Endodermal cell (in vitro differentiated cells): ENCODE results near the gene PAH. TPM values are rescaled to one million over a fixed set of nuclear protein-coding genes. Genes with fewer than 3 reads are reported as not detected.

Experiments used
- DNase-seq: peaks from one replicate; pipeline ENCODE4 v3.0.0-alpha.2; 2017
- H3K27ac ChIP-seq: 2 replicates; pipeline ENCODE4 v1.5.1; 2013; ENCODE audit warnings: mild to moderate bottlenecking, low read depth, low read length, moderate library complexity
- H3K27me3 ChIP-seq: 2 replicates; pipeline ENCODE4 v1.6.1; 2013; ENCODE audit warnings: mild to moderate bottlenecking, low read length, moderate library complexity; ENCODE audit not compliant: insufficient read depth, control insufficient read depth, poor library complexity, severe bottlenecking
- H3K36me3 ChIP-seq: 2 replicates; pipeline ENCODE4 v1.7.0; 2013; ENCODE audit warnings: mild to moderate bottlenecking, low read length, moderate library complexity; ENCODE audit not compliant: control insufficient read depth, insufficient read depth
- H3K4me1 ChIP-seq: one replicate; pipeline ENCODE4 v1.7.0; 2013; ENCODE audit warnings: low read length; ENCODE audit not compliant: control insufficient read depth, insufficient read depth
- H3K4me3 ChIP-seq: 2 replicates; pipeline ENCODE4 v1.5.1; 2013; ENCODE audit warnings: mild to moderate bottlenecking, low read length, moderate library complexity
- H3K9ac ChIP-seq: 2 replicates; pipeline ENCODE4 v1.6.1; 2013; ENCODE audit warnings: mild to moderate bottlenecking, low read length, moderate library complexity; ENCODE audit not compliant: poor library complexity, severe bottlenecking; ENCODE audit errors: extremely low read depth
- H3K9me3 ChIP-seq: 2 replicates; pipeline ENCODE4 v1.6.1; 2013; ENCODE audit warnings: mild to moderate bottlenecking, low read length, moderate library complexity; ENCODE audit not compliant: control insufficient read depth
- H3K27ac Mint-ChIP-seq: 2 replicates; pipeline ENCODE4 v1.8.0; 2020; ENCODE audit warnings: mixed read lengths
- H3K27me3 Mint-ChIP-seq: 2 replicates; pipeline ENCODE4 v1.8.0; 2021; ENCODE audit warnings: mild to moderate bottlenecking, mixed read lengths; ENCODE audit not compliant: insufficient read depth
- H3K36me3 Mint-ChIP-seq: 2 replicates; pipeline ENCODE4 v1.8.0; 2020; ENCODE audit warnings: low read depth, mixed read lengths
- H3K4me1 Mint-ChIP-seq: 2 replicates; pipeline ENCODE4 v1.8.0; 2020; ENCODE audit warnings: mixed read lengths
- H3K4me3 Mint-ChIP-seq: 2 replicates; pipeline ENCODE4 v1.8.0; 2020; ENCODE audit warnings: mild to moderate bottlenecking, moderate library complexity, mixed read lengths
- H3K9me3 Mint-ChIP-seq: 2 replicates; pipeline ENCODE4 v1.8.0; 2020; ENCODE audit warnings: mild to moderate bottlenecking, mixed read lengths
- WGBS, 2 experiments: methylation state at CpG; one replicate each; pipeline versions ENCODE4 v1.1.5 to v1.1.7; 2013; ENCODE audit warnings: missing lambda C conversion rate in 2 of 2, mixed read lengths in 1 of 2; ENCODE audit not compliant: insufficient coverage in 1 of 2, insufficient read length in 1 of 2; 5-methylcytosine and 5-hydroxymethylcytosine counted together
- total RNA-seq, 2 donors: library from RNA; stranded (reverse); fragmentation: NEBNext Ultra II Directional in 1 of 2; extraction: Animal tissue kit (Norgen Biotek cat#: 25700) in 1 of 2; gene quantifications; 2 replicates in 1 of 2; 3 replicates in 1 of 2; pipeline ENCODE4 v1.2.1, GENCODE V29; 2021
- TF ChIP-seq, protein P1 (sequence below): fragments of 200-600 bp; sonication (generic); conservative IDR thresholded peaks from 2 replicates; pipeline ENCODE4 v1.5.0; 2021; ENCODE audit warnings: antibody characterized with exemption, mild to moderate bottlenecking

Gene PAH
- total RNA-seq, 2 donors from 2014 or later: 1.5 to 1.9 TPM

DNA sequence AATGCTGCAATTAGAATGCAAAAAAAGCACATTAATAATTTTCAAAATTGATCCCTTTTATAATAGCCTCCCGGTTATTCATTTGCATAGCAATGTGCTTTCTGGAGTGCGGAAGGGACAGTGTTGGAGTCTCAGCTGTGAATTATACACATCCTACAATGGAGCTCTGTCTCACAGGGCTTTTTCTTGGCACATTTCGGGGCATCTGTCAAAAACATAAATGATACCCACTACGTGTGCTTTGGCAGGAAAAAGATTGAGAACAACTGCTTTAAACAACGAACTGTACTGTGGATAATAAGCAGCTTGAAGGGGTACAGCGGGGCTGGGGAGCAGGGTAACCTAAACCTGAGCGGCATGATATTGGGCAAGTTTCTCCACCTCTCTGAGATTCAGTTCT is 123.1 kb downstream of the PAH start:
- no peaks in the 10 kb centered on the region for H3K4me1 Mint-ChIP-seq
- no peaks in the 10 kb centered on the region for H3K36me3 Mint-ChIP-seq
- no peak for DNase-seq

More for the DNA sequence above, 123.1 kb downstream of the PAH start:
- H3K9me3 Mint-ChIP-seq: no peaks in the 10 kb centered on the region
- WGBS, 2 experiments: 89% methylated on average over 6 to 7 of the region's 7 CpGs
- H3K27ac ChIP-seq: no peak overlapping the region
- no peak overlapping the region for H3K4me3 Mint-ChIP-seq
- no peak overlapping the region for H3K27ac Mint-ChIP-seq
- H3K9me3 ChIP-seq: no peaks in the 10 kb centered on the region
- no peaks in the 10 kb centered on the region for H3K4me1 ChIP-seq
- TF ChIP-seq, protein P1, sequence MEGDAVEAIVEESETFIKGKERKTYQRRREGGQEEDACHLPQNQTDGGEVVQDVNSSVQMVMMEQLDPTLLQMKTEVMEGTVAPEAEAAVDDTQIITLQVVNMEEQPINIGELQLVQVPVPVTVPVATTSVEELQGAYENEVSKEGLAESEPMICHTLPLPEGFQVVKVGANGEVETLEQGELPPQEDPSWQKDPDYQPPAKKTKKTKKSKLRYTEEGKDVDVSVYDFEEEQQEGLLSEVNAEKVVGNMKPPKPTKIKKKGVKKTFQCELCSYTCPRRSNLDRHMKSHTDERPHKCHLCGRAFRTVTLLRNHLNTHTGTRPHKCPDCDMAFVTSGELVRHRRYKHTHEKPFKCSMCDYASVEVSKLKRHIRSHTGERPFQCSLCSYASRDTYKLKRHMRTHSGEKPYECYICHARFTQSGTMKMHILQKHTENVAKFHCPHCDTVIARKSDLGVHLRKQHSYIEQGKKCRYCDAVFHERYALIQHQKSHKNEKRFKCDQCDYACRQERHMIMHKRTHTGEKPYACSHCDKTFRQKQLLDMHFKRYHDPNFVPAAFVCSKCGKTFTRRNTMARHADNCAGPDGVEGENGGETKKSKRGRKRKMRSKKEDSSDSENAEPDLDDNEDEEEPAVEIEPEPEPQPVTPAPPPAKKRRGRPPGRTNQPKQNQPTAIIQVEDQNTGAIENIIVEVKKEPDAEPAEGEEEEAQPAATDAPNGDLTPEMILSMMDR: no peak
- no peak overlapping the region for H3K9ac ChIP-seq
- H3K36me3 ChIP-seq: no peaks in the 10 kb centered on the region
- H3K4me3 ChIP-seq: no peak overlapping the region
- H3K27me3 ChIP-seq: peaks cover 4% of the 10 kb centered on the region
- peaks cover 1% of the 10 kb centered on the region for H3K27me3 Mint-ChIP-seq

Other genes starting within 250 kb of the PAH start
- not detected for gene ASCL1, start 40.4 kb upstream of the PAH start, total RNA-seq